Fibroblast of lung (primary cell): Measurements from ENCODE around the gene EBF4.

Experiments
- EZH2 ChIP-seq: IDR thresholded peaks from 2 replicates; pipeline ENCODE4 v1.5.1; 2012; ENCODE audit warnings: low read length, control low read depth, mild to moderate bottlenecking; ENCODE audit errors: missing control alignments
- TF ChIP-seq, protein P1 (sequence below), 2 donors: IDR thresholded peaks in 1 of 2; conservative IDR thresholded peaks in 1 of 2; 1 replicate in 1 of 2; 2 replicates in 1 of 2; pipeline ENCODE4 v1.5.1; 2011 to 2012; ENCODE audit warnings: low read length in 2 of 2, control low read depth in 1 of 2, inconsistent platforms in 1 of 2, low read depth in 1 of 2, mild to moderate bottlenecking in 1 of 2

DNA sequence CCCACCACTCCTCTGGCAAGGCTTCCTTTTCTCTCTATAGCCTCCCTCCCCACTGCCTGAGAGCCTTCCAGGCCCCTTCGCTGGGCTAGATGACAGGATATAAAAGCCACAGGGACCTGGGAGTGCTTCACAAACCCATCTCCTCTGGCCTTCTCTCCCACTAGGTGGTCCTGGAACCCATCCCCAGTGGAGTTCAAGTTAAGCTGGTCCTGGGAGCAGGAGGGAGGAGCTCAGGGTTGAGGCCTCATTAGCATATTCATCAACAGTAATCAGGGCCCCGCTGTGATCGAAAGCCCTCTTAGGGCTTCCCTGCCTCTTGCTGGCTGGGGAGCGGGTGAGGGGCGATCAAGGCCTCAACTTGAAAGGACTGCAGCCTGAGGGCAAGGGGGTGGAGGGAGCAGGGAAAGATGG lies 9.1 kb downstream of the EBF4 start:
- TF ChIP-seq, protein P1, sequence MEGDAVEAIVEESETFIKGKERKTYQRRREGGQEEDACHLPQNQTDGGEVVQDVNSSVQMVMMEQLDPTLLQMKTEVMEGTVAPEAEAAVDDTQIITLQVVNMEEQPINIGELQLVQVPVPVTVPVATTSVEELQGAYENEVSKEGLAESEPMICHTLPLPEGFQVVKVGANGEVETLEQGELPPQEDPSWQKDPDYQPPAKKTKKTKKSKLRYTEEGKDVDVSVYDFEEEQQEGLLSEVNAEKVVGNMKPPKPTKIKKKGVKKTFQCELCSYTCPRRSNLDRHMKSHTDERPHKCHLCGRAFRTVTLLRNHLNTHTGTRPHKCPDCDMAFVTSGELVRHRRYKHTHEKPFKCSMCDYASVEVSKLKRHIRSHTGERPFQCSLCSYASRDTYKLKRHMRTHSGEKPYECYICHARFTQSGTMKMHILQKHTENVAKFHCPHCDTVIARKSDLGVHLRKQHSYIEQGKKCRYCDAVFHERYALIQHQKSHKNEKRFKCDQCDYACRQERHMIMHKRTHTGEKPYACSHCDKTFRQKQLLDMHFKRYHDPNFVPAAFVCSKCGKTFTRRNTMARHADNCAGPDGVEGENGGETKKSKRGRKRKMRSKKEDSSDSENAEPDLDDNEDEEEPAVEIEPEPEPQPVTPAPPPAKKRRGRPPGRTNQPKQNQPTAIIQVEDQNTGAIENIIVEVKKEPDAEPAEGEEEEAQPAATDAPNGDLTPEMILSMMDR (conservative IDR thresholded peaks at IDR 0.05 in 1 of 2, IDR thresholded peaks at IDR 0.05 in 1 of 2; ENCODE audit: low read depth in 1 of 2, low read length in 2 of 2): no peak
- no peak for TF ChIP-seq EZH2
